HepG2 (cell line): ENCODE results near the gene STH. TPM values are rescaled to one million over a fixed set of nuclear protein-coding genes. Genes with fewer than 3 reads are reported as not detected.

ENCODE experiments used
- CHD2 ChIP-seq: IDR thresholded peaks from 2 replicates; pipeline ENCODE4 v1.6.1; 2011; ENCODE audit warnings: low read depth, low read length, improper control_type of control experiment
- GABPB1 ChIP-seq: IDR thresholded peaks from 2 replicates; pipeline ENCODE4 v1.6.1; 2016; ENCODE audit warnings: mild to moderate bottlenecking, missing genetic modification reagents, moderate library complexity, missing compliant biosample characterization
- IRX3 ChIP-seq: sonication (generic); formaldehyde crosslinking; IDR thresholded peaks from 2 replicates; pipeline ENCODE4 v1.8.1; 2023; ENCODE audit warnings: mild to moderate bottlenecking, low read depth, missing genetic modification reagents, borderline replicate concordance
- KDM5B ChIP-seq: sonication (generic); formaldehyde crosslinking; IDR thresholded peaks from 2 replicates; pipeline ENCODE4 v1.4.0; 2020; ENCODE audit warnings: missing genetic modification reagents, mild to moderate bottlenecking, borderline replicate concordance
- MEF2D ChIP-seq: sonication (generic); formaldehyde crosslinking; IDR thresholded peaks from 2 replicates; pipeline ENCODE4 v1.5.1; 2020; ENCODE audit warnings: mild to moderate bottlenecking, missing genetic modification reagents
- NBN ChIP-seq: fragments of 450-650 bp; conservative IDR thresholded peaks from 2 replicates; pipeline ENCODE4 v1.6.1; 2017
- RBM39 ChIP-seq: fragments of 200-400 bp; formaldehyde crosslinking; IDR thresholded peaks from one replicate; pipeline ENCODE4 v1.6.1; 2018; ENCODE audit warnings: antibody characterized with exemption, mild to moderate bottlenecking, low read depth, low read length; ENCODE audit not compliant: poor library complexity, severe bottlenecking
- RXRB ChIP-seq: IDR thresholded peaks from 2 replicates; pipeline ENCODE4 v1.6.1; 2016; ENCODE audit warnings: borderline replicate concordance, missing genetic modification reagents, missing compliant biosample characterization
- ZFP62 ChIP-seq: sonication (generic); formaldehyde crosslinking; IDR thresholded peaks from 2 replicates; pipeline ENCODE4 v1.4.0; 2020; ENCODE audit warnings: missing genetic modification reagents
- ZNF547 ChIP-seq: sonication (generic); formaldehyde crosslinking; IDR thresholded peaks from 2 replicates; pipeline ENCODE4 v1.5.1; 2020; ENCODE audit warnings: mild to moderate bottlenecking, missing genetic modification reagents
- ZNF782 ChIP-seq: sonication (generic); formaldehyde crosslinking; IDR thresholded peaks from 2 replicates; pipeline ENCODE4 v1.4.0; 2020; ENCODE audit warnings: missing genetic modification reagents, mild to moderate bottlenecking, borderline replicate concordance
- ZNF792 ChIP-seq: IDR thresholded peaks from 2 replicates; pipeline ENCODE4 v1.6.1; 2016
- ZSCAN25 ChIP-seq: sonication (generic); formaldehyde crosslinking; IDR thresholded peaks from 2 replicates; pipeline ENCODE4 v1.8.0; 2022; ENCODE audit warnings: mild to moderate bottlenecking, missing genetic modification reagents
- ZSCAN9 ChIP-seq: IDR thresholded peaks from 2 replicates; pipeline ENCODE4 v1.6.1; 2016; ENCODE audit warnings: borderline replicate concordance
- polyA plus RNA-seq, 8 experiments: library from polyadenylated mRNA; depleted of rRNA in 3 of 8; stranded (reverse) in 7 of 8; unstranded in 1 of 8; fragments of >200 nt; fragmentation: Illumina TruSeq in 4 of 8; extraction: Trizol in 4 of 8; gene quantifications; 2 replicates each; pipeline versions ENCODE4 v1.2.1 to v1.2.3, GENCODE V29; 2011 to 2016; ENCODE audit warnings: low read depth in 4 of 8, missing spikeins in 1 of 8, mixed read lengths in 1 of 8; ENCODE audit not compliant: insufficient read depth in 1 of 8
- total RNA-seq, 5 experiments: library from RNA; depleted of rRNA; stranded (reverse); fragments of >200 nt; fragmentation: Illumina TruSeq; extraction: Trizol; gene quantifications; 2 replicates each; pipeline ENCODE4 v1.2.3, GENCODE V29; 2016; ENCODE audit warnings: low read depth in 1 of 5
- TF ChIP-seq, protein P1 (sequence below): sonication (generic); formaldehyde crosslinking; IDR thresholded peaks from 2 replicates; pipeline ENCODE4 v1.5.0; 2020; ENCODE audit warnings: mild to moderate bottlenecking, missing genetic modification reagents
- TF ChIP-seq, protein P2 (sequence below): IDR thresholded peaks from 2 replicates; pipeline ENCODE4 v1.6.1; 2018; ENCODE audit warnings: missing genetic modification reagents
- TF ChIP-seq, protein P3 (sequence below): sonication (generic); formaldehyde crosslinking; IDR thresholded peaks from 2 replicates; pipeline ENCODE4 v1.4.0; 2020; ENCODE audit warnings: missing genetic modification reagents
- TF ChIP-seq, protein P4 (sequence below): IDR thresholded peaks from 2 replicates; pipeline ENCODE4 v1.6.1; 2016; ENCODE audit warnings: low read depth
- TF ChIP-seq, protein P5 (sequence below): sonication (generic); formaldehyde crosslinking; IDR thresholded peaks from 2 replicates; pipeline ENCODE4 v1.5.0; 2020; ENCODE audit warnings: mild to moderate bottlenecking, missing genetic modification reagents, borderline replicate concordance

Gene STH
- total and polyA plus RNA-seq, 2 of the 13 experiments (the other 11 are each of a cell fraction or from before 2014, with no cell fraction given), result not detected

DNA sequence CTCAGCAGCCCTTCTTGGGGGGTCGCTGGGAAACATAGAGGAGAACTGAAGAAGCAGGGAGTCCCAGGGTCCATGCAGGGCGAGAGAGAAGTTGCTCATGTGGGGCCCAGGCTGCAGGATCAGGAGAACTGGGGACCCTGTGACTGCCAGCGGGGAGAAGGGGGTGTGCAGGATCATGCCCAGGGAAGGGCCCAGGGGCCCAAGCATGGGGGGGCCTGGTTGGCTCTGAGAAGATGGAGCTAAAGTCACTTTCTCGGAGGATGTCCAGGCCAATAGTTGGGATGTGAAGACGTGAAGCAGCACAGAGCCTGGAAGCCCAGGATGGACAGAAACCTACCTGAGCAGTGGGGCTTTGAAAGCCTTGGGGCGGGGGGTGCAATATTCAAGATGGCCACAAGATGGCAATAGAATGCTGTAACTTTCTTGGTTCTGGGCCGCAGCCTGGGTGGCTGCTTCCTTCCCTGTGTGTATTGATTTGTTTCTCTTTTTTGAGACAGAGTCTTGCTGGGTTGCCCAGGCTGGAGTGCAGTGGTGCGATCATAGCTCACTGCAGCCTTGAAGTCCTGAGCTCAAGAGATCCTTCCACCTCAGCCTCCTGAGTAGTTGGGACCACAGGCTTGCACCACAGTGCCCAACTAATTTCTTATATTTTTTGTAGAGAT lies 3.4 kb downstream of the STH start (continued):
- TF ChIP-seq, protein P1, sequence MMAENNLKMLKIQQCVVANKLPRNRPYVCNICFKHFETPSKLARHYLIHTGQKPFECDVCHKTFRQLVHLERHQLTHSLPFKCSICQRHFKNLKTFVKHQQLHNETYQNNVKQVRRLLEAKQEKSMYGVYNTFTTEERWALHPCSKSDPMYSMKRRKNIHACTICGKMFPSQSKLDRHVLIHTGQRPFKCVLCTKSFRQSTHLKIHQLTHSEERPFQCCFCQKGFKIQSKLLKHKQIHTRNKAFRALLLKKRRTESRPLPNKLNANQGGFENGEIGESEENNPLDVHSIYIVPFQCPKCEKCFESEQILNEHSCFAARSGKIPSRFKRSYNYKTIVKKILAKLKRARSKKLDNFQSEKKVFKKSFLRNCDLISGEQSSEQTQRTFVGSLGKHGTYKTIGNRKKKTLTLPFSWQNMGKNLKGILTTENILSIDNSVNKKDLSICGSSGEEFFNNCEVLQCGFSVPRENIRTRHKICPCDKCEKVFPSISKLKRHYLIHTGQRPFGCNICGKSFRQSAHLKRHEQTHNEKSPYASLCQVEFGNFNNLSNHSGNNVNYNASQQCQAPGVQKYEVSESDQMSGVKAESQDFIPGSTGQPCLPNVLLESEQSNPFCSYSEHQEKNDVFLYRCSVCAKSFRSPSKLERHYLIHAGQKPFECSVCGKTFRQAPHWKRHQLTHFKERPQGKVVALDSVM, result no peak; the same call in none of the 2 replicates
- TF ChIP-seq IRX3 (CRISPR knock-in tag) (no peak), GABPB1 (CRISPR knock-in tag) (0 out of 2 replicates have a peak, but pooled peaks have one; percentile 14), RXRB (CRISPR knock-in tag) (peak; percentile 51; the same call in 1 of the 2 replicates), ZSCAN25 (CRISPR knock-in tag) (no peak), ZFP62 (no peak), MEF2D (CRISPR knock-in tag) (no peak), RBM39 (no peak), ZNF782 (CRISPR knock-in tag) (no peak), ZNF547 (CRISPR knock-in tag) (no peak), KDM5B (CRISPR knock-in tag) (peak; percentile 64; the same call in 1 of the 2 replicates), ZNF792 (peak; percentile 76; the same call in 1 of the 2 replicates), CHD2 (no peak), ZSCAN9 (0 out of 2 replicates have a peak, but pooled peaks have one; percentile 60), NBN (no peak)
- TF ChIP-seq, protein P2, sequence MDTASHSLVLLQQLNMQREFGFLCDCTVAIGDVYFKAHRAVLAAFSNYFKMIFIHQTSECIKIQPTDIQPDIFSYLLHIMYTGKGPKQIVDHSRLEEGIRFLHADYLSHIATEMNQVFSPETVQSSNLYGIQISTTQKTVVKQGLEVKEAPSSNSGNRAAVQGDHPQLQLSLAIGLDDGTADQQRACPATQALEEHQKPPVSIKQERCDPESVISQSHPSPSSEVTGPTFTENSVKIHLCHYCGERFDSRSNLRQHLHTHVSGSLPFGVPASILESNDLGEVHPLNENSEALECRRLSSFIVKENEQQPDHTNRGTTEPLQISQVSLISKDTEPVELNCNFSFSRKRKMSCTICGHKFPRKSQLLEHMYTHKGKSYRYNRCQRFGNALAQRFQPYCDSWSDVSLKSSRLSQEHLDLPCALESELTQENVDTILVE (CRISPR knock-in tag), result no peak
- TF ChIP-seq, protein P3, sequence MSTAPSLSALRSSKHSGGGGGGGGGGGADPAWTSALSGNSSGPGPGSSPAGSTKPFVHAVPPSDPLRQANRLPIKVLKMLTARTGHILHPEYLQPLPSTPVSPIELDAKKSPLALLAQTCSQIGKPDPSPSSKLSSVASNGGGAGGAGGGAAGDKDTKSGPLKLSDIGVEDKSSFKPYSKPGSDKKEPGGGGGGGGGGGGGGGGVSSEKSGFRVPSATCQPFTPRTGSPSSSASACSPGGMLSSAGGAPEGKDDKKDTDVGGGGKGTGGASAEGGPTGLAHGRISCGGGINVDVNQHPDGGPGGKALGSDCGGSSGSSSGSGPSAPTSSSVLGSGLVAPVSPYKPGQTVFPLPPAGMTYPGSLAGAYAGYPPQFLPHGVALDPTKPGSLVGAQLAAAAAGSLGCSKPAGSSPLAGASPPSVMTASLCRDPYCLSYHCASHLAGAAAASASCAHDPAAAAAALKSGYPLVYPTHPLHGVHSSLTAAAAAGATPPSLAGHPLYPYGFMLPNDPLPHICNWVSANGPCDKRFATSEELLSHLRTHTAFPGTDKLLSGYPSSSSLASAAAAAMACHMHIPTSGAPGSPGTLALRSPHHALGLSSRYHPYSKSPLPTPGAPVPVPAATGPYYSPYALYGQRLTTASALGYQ (CRISPR knock-in tag), result no peak
- TF ChIP-seq, protein P4, sequence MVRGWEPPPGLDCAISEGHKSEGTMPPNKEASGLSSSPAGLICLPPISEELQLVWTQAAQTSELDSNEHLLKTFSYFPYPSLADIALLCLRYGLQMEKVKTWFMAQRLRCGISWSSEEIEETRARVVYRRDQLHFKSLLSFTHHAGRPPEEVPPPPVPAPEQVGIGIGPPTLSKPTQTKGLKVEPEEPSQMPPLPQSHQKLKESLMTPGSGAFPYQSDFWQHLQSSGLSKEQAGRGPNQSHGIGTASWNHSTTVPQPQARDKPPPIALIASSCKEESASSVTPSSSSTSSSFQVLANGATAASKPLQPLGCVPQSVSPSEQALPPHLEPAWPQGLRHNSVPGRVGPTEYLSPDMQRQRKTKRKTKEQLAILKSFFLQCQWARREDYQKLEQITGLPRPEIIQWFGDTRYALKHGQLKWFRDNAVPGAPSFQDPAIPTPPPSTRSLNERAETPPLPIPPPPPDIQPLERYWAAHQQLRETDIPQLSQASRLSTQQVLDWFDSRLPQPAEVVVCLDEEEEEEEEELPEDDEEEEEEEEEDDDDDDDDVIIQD (CRISPR knock-in tag), result no peak
- TF ChIP-seq, protein P5, sequence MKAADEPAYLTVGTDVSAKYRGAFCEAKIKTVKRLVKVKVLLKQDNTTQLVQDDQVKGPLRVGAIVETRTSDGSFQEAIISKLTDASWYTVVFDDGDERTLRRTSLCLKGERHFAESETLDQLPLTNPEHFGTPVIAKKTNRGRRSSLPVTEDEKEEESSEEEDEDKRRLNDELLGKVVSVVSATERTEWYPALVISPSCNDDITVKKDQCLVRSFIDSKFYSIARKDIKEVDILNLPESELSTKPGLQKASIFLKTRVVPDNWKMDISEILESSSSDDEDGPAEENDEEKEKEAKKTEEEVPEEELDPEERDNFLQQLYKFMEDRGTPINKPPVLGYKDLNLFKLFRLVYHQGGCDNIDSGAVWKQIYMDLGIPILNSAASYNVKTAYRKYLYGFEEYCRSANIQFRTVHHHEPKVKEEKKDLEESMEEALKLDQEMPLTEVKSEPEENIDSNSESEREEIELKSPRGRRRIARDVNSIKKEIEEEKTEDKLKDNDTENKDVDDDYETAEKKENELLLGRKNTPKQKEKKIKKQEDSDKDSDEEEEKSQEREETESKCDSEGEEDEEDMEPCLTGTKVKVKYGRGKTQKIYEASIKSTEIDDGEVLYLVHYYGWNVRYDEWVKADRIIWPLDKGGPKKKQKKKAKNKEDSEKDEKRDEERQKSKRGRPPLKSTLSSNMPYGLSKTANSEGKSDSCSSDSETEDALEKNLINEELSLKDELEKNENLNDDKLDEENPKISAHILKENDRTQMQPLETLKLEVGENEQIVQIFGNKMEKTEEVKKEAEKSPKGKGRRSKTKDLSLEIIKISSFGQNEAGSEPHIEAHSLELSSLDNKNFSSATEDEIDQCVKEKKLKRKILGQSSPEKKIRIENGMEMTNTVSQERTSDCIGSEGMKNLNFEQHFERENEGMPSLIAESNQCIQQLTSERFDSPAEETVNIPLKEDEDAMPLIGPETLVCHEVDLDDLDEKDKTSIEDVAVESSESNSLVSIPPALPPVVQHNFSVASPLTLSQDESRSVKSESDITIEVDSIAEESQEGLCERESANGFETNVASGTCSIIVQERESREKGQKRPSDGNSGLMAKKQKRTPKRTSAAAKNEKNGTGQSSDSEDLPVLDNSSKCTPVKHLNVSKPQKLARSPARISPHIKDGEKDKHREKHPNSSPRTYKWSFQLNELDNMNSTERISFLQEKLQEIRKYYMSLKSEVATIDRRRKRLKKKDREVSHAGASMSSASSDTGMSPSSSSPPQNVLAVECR, result peak; percentile 37; the same call in 1 of the 2 replicates
